GM12891 (cell line): ENCODE measurements around the gene TPK1.

ENCODE experiments used
- POLR2A ChIP-seq: IDR thresholded peaks from 2 replicates; pipeline ENCODE4 v1.6.1; 2011; ENCODE audit warnings: low read depth, low read length, control low read depth
- TAF1 ChIP-seq: IDR thresholded peaks from 2 replicates; pipeline ENCODE4 v1.6.1; 2011; ENCODE audit warnings: low read depth, low read length, control low read depth

DNA sequence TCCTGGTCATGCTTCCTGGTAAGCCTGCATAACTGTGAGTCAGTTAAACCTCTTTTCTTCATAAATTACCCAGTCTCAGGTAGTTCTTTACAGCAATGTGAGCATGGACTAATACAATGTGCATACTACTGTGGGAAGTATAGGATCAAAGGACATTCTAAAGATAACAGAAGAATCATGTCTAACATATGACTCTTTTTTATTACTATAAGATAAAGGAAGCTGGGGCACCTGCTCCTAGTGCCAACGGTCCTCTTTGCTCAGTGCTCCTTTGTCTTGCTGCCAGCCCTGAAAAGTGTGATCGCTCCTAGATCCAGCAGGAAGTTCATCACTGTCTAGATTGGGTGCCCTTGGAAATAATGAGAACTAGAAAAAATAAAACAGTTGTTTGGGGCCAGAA, 289.1 kb downstream of the TPK1 start:
- no peak for TF ChIP-seq POLR2A
- no peak for TF ChIP-seq TAF1
